ENCODE data around the gene SAP30.

Gene SAP30

DNA sequence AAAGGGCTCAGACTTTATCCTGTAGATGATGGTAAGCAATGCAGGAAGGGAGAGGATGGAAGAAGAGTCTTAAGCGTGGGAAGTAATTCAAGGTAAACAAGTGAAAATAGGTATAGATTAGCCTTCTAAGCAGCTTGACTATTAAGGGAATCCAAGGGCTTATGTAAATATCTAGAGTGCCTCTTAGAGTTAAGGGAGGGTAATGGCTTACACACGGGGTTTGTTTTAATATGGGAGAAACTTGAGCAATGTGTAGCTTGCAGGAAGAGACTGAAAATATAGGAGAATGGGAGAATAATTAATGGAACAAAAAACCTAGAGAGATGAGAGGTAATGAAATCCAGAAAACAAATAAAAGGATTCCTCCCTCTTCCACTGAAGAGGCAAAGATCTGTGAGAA is 12.8 kb upstream of the SAP30 start:
- Histone ChIP-seq H3K4me3 (ENCODE audit: low read length) (no peak overlapping the region), H3K79me2 (ENCODE audit: low read length) (no peaks in the 10 kb centered on the region), H2AFZ (ENCODE audit: low read depth, low read length) (no peak overlapping the region), H3K9ac (ENCODE audit: low read length) (no peak overlapping the region), H4K20me1 (ENCODE audit: insufficient read depth, low read length) (no peaks in the 10 kb centered on the region), H3K4me2 (ENCODE audit: low read length) (no peak overlapping the region), H3K36me3 (replicated peaks; ENCODE audit: low read depth, low read length) (no peaks in the 10 kb centered on the region), H3K4me1 (ENCODE audit: low read length) (0 out of 2 replicates have a peak, but pooled peaks cover 5% of the 10 kb centered on the region), H3K27me3 (ENCODE audit: low read depth, low read length) (no peaks in the 10 kb centered on the region; the same call in 1 of the 2 replicates), H3K9me3 (ENCODE audit: insufficient read depth, low read length) (no peaks in the 10 kb centered on the region), H3K27ac (ENCODE audit: low read length) (no peak overlapping the region)
- no peak for TF ChIP-seq EZH2phosphoT487 (IDR thresholded peaks at IDR 0.05; ENCODE audit: low read depth)
- TF ChIP-seq, protein P1, sequence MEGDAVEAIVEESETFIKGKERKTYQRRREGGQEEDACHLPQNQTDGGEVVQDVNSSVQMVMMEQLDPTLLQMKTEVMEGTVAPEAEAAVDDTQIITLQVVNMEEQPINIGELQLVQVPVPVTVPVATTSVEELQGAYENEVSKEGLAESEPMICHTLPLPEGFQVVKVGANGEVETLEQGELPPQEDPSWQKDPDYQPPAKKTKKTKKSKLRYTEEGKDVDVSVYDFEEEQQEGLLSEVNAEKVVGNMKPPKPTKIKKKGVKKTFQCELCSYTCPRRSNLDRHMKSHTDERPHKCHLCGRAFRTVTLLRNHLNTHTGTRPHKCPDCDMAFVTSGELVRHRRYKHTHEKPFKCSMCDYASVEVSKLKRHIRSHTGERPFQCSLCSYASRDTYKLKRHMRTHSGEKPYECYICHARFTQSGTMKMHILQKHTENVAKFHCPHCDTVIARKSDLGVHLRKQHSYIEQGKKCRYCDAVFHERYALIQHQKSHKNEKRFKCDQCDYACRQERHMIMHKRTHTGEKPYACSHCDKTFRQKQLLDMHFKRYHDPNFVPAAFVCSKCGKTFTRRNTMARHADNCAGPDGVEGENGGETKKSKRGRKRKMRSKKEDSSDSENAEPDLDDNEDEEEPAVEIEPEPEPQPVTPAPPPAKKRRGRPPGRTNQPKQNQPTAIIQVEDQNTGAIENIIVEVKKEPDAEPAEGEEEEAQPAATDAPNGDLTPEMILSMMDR (IDR thresholded peaks at IDR 0.05; ENCODE audit: low read depth, low read length), result no peak

DNA sequence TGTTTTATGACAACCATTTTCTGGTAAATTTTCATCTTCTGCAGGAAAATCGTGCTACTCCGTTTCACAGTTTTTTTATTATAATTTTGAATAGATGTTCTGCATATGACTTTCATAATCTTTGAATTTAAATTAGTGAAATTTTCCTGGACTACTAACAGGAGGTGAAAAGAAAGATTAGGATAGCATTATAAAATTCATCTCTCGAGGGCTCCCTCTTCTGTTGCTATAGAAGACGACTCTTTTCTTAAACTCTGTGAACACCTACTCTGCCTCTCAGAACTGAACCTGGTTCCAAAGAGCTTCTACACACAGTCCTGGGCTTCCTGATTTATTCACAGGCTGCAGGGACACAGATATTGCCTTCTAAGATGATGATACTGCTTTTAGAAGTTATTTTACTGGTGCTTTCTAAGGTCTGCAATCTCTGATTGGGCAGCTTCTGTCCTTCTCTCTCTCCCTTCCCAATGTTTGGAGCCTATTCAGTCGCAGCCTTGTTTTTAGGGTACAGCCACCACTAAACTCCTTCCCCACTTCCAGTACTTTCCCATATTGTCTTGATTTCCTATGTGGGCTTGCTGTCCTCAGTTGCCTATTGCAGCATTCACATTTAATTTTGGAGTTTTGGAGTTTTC is 10.1 kb upstream of the SAP30 start:
- no peaks in the 10 kb centered on the region for H3K9me3 ChIP-seq (ENCODE audit: insufficient read depth, low read length)
- no peak overlapping the region for H3K4me3 ChIP-seq (ENCODE audit: low read length)
- H3K79me2 ChIP-seq (ENCODE audit: low read length), result no peaks in the 10 kb centered on the region
- H3K27ac ChIP-seq (ENCODE audit: low read length), result no peak overlapping the region
- H3K4me2 ChIP-seq (ENCODE audit: low read length), result no peak overlapping the region
- H4K20me1 ChIP-seq (ENCODE audit: insufficient read depth, low read length), result no peaks in the 10 kb centered on the region
- no peak overlapping the region for H2AFZ ChIP-seq (ENCODE audit: low read depth, low read length)
- 0 out of 2 replicates have a peak, but pooled peaks cover 5% of the 10 kb centered on the region for H3K4me1 ChIP-seq (ENCODE audit: low read length)
- TF ChIP-seq, protein P1 (IDR thresholded peaks at IDR 0.05; ENCODE audit: low read depth, low read length), result peak; percentile 58
- TF ChIP-seq EZH2phosphoT487 (IDR thresholded peaks at IDR 0.05; ENCODE audit: low read depth), result no peak
- no peak overlapping the region for H3K9ac ChIP-seq (ENCODE audit: low read length)
- H3K36me3 ChIP-seq (replicated peaks; ENCODE audit: low read depth, low read length), result no peaks in the 10 kb centered on the region
- H3K27me3 ChIP-seq (ENCODE audit: low read depth, low read length), result no peaks in the 10 kb centered on the region; the same call in 1 of the 2 replicates

DNA sequence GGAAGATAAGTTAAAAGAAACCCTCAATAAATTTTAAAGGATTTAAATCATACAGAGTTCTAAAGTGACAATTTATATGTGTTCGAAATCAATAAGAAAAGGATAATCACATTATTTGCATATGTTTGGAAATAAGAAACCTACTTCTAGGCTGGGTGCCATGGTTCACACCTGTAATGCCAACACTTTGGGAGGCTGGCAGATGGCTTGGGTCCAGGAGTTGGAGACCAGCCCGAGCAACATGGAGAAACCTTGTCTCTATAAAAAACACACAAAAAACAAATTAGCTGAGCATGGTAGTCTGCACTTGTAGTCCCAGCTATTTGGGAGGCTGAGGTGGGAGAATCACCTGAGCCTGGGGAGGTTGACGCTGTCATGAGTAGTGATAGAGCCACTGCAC is 8.1 kb upstream of the SAP30 start:
- no peaks in the 10 kb centered on the region for H3K9me3 ChIP-seq (ENCODE audit: insufficient read depth, low read length)
- H3K79me2 ChIP-seq (ENCODE audit: low read length), result no peaks in the 10 kb centered on the region
- H3K27ac ChIP-seq (ENCODE audit: low read length), result no peak overlapping the region
- H3K27me3 ChIP-seq (ENCODE audit: low read depth, low read length), result no peaks in the 10 kb centered on the region
- no peak overlapping the region for H3K4me3 ChIP-seq (ENCODE audit: low read length)
- peaks cover 14% of the 10 kb centered on the region for H3K4me1 ChIP-seq (ENCODE audit: low read length)
- H4K20me1 ChIP-seq (ENCODE audit: insufficient read depth, low read length), result no peaks in the 10 kb centered on the region
- H3K36me3 ChIP-seq (replicated peaks; ENCODE audit: low read depth, low read length), result no peaks in the 10 kb centered on the region
- H3K4me2 ChIP-seq (ENCODE audit: low read length), result no peak overlapping the region
- H3K9ac ChIP-seq (ENCODE audit: low read length), result no peak overlapping the region
- H2AFZ ChIP-seq (ENCODE audit: low read depth, low read length), result no peak overlapping the region
- TF ChIP-seq EZH2phosphoT487 (IDR thresholded peaks at IDR 0.05; ENCODE audit: low read depth), result no peak
- TF ChIP-seq, protein P1 (IDR thresholded peaks at IDR 0.05; ENCODE audit: low read depth, low read length), result no peak

DNA sequence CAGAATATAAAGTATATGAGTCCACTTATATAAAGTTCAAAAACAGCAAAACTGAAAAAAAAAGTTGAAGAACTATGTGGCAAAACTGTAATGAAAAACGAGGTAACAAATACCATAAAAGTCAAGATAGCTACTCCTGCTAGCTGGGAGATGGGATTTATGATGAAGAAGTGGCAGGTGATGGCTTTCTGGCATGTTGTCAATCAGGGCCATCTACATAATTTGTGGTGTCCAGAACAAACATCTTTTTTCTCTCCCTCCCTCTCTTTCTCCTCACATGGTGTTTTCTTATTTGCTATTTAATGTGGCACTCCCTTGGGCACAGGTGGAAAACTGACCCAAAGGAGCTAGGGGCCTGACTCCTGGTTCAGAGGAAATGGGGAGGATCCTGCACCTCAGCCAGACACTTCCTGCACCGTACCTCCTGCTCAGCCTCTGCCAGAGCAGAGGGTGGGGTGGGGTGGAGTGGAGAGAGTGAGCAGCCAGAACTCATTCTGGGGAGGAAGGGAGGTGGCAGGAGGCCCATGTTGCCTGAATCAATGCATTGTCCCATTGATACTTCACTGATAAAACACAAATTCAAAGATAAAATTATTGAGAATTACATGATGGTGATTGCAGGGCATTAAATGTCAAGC is 5.3 kb upstream of the SAP30 start:
- no peak overlapping the region for H3K4me2 ChIP-seq (ENCODE audit: low read length)
- H4K20me1 ChIP-seq (ENCODE audit: insufficient read depth, low read length), result no peaks in the 10 kb centered on the region
- no peaks in the 10 kb centered on the region for H3K36me3 ChIP-seq (replicated peaks; ENCODE audit: low read depth, low read length)
- H3K27ac ChIP-seq (ENCODE audit: low read length), result no peak overlapping the region
- H3K79me2 ChIP-seq (ENCODE audit: low read length), result no peaks in the 10 kb centered on the region
- no peak overlapping the region for H2AFZ ChIP-seq (ENCODE audit: low read depth, low read length)
- H3K4me3 ChIP-seq (ENCODE audit: low read length), result no peak overlapping the region
- no peaks in the 10 kb centered on the region for H3K9me3 ChIP-seq (ENCODE audit: insufficient read depth, low read length)
- TF ChIP-seq, protein P1 (IDR thresholded peaks at IDR 0.05; ENCODE audit: low read depth, low read length), result no peak
- no peak for TF ChIP-seq EZH2phosphoT487 (IDR thresholded peaks at IDR 0.05; ENCODE audit: low read depth)
- no peak overlapping the region for H3K9ac ChIP-seq (ENCODE audit: low read length)
- H3K4me1 ChIP-seq (ENCODE audit: low read length), result peaks cover 14% of the 10 kb centered on the region
- H3K27me3 ChIP-seq (ENCODE audit: low read depth, low read length), result no peaks in the 10 kb centered on the region

Data from OCI-LY3 (cell line).